T-helper 1 cell treated with Interleukin-12 subunit alpha and Interleukin-12 subunit beta and Interleukin-4 antibody, amounts not matched to agents 30 μg/mL and 1 μg/mL, for 36 hours (primary cell): ENCODE measurements around the gene DNAJC21.
A peak's percentile ranks its signal among the peaks of the same experiment; 100 is the strongest.
"Not testable (repeated sequence)": the region's sequence is repeated elsewhere in the genome, so short reads cannot be mapped to it uniquely, and the experiment has no call there.

ENCODE experiments used
- H3K27ac Mint-ChIP-seq: one replicate; pipeline ENCODE4 v1.8.0; 2021; ENCODE audit warnings: mild to moderate bottlenecking, mixed read lengths
- H3K27me3 Mint-ChIP-seq: one replicate; pipeline ENCODE4 v1.8.0; 2021; ENCODE audit warnings: low read depth, mixed read lengths
- H3K36me3 Mint-ChIP-seq: one replicate; pipeline ENCODE4 v1.8.0; 2021; ENCODE audit warnings: low read depth, mixed read lengths
- H3K4me1 Mint-ChIP-seq: one replicate; pipeline ENCODE4 v1.8.0; 2021; ENCODE audit warnings: low read depth, mixed read lengths
- H3K4me3 Mint-ChIP-seq: one replicate; pipeline ENCODE4 v1.8.0; 2021; ENCODE audit warnings: mild to moderate bottlenecking, moderate library complexity, mixed read lengths
- H3K9me3 Mint-ChIP-seq: one replicate; pipeline ENCODE4 v1.8.0; 2021; ENCODE audit warnings: mixed read lengths

DNAJC21 gene

GRCh38 chr5:34930462-34930844 lies 1.1 kb downstream of the DNAJC21 start:
- Mint-ChIP-seq H3K4me3 (peak overlapping the region; percentile 92), H3K9me3 (no peaks in the 10 kb centered on the region), H3K27me3 (no peaks in the 10 kb centered on the region), H3K4me1 (peaks cover 31% of the 10 kb centered on the region), H3K36me3 (peaks cover 24% of the 10 kb centered on the region), H3K27ac (peak overlapping the region; percentile 87)

DNA sequence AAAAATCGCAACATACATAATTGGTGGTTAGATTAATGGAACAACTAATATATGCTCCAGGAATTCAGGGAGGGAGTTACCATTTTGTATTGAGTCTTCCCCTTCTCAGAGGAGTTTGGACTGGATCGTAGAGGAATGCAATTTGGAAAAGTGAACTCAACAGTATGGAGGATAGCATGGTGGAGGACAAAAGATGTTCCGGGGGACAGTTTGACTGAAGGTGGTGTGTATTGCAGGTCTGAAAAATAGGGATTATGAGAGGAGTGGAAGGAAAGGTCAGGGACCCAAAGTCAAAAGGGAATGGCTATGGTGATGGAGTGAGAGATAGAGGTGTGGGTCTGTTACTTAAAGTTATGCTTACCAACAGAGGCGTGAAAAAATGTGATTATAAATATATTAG lies 1.5 kb downstream of the DNAJC21 start:
- Mint-ChIP-seq H3K4me3 (peak overlapping the region; percentile 92), H3K27me3 (no peaks in the 10 kb centered on the region), H3K4me1 (peaks cover 31% of the 10 kb centered on the region), H3K9me3 (no peaks in the 10 kb centered on the region), H3K27ac (peak overlapping the region; percentile 87), H3K36me3 (peaks cover 24% of the 10 kb centered on the region)

- Mint-ChIP-seq H3K9me3 (no peaks in the 10 kb centered on the region), H3K27me3 (no peaks in the 10 kb centered on the region), H3K4me1 (peaks cover 31% of the 10 kb centered on the region), H3K36me3 (peaks cover 25% of the 10 kb centered on the region), H3K27ac (no peak overlapping the region), H3K4me3 (no peak overlapping the region)
These were observed 3.6 kb downstream of the DNAJC21 start for GRCh38 chr5:34932947-34933346.

GRCh38 chr5:34941936-34942335 lies 12.6 kb downstream of the DNAJC21 start:
- peaks cover 37% of the 10 kb centered on the region for H3K36me3 Mint-ChIP-seq

GRCh38 chr5:34944044-34944443 lies 14.7 kb downstream of the DNAJC21 start:
- Mint-ChIP-seq H3K9me3 (no peaks in the 10 kb centered on the region), H3K4me1 (no peaks in the 10 kb centered on the region), H3K4me3 (no peak overlapping the region), H3K27me3 (no peaks in the 10 kb centered on the region), H3K36me3 (peaks cover 39% of the 10 kb centered on the region), H3K27ac (no peak overlapping the region)

More at GRCh38 chr5:34941936-34942335, 12.6 kb downstream of the DNAJC21 start:
- no peak overlapping the region for H3K27ac Mint-ChIP-seq
- H3K4me1 Mint-ChIP-seq, result peaks cover 4% of the 10 kb centered on the region
- H3K27me3 Mint-ChIP-seq, result no peaks in the 10 kb centered on the region
- H3K4me3 Mint-ChIP-seq, result no peak overlapping the region
- no peaks in the 10 kb centered on the region for H3K9me3 Mint-ChIP-seq

GRCh38 chr5:34944460-34945047 lies 15.2 kb downstream of the DNAJC21 start:
- no peaks in the 10 kb centered on the region for H3K27me3 Mint-ChIP-seq
- no peak overlapping the region for H3K4me3 Mint-ChIP-seq
- H3K9me3 Mint-ChIP-seq, result no peaks in the 10 kb centered on the region
- H3K4me1 Mint-ChIP-seq, result no peaks in the 10 kb centered on the region
- H3K27ac Mint-ChIP-seq, result no peak overlapping the region
- H3K36me3 Mint-ChIP-seq, result peaks cover 42% of the 10 kb centered on the region

DNA sequence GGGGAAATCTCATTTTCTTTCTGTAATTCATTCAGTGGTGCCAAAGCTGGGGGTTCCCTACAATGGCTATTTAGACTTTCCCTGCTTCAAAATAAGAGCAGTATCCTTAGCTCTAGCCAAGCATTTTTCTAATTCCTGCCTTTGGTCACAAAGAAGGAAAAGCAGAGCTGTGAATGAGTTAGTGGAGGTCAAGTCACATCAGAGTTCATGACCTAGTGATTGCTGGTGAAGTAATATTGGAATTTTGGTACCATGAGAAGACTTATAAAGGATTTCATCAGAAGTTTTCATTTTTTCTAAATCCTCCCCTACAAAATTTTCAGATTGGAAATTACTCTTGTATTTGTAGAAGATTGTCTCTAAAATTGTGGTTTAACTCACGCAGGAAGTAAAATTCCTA lies 28.0 kb downstream of the DNAJC21 start:
- Mint-ChIP-seq H3K27me3 (no peaks in the 10 kb centered on the region), H3K27ac (no peak overlapping the region)

DNA sequence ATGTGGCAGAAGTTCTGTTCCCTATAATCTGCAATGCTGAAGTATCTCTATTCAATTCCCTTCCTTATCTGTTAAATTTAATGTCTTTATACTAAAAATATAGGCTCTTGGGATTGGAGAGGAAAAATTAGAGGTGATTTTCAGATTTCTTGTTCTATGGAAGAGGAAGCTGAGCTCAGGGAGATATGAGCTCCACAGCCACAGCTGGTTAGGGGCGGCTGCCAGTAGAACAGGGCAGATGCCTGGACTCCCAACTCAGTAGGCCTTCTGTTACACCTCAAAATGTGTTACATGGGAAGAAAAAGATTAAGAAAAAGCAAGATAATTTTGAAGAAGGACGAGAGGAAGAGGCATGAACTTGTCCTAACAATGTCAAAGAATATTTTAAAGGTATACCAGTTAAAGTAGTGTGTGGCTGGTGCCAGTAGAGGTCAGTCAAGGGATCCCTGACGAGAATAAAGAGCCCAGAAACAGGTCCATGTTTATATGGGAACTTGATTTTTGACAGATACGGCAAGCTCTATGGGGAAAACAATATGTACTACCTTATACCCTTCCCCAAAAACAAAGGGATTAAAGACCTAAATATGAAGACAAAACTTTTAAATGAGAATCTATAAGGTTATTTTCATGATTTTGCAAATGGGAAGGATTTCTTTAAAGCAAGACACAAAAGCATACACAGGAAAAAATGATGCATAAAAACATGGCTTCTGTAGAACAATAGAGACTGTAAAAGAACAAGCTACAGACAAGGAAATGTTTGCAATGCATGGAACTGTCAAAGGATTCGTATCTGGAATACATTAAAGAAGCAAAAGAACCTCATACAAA lies 28.7 kb downstream of the DNAJC21 start:
- peaks cover 20% of the 10 kb centered on the region for H3K4me1 Mint-ChIP-seq
- H3K27me3 Mint-ChIP-seq, result no peaks in the 10 kb centered on the region
- H3K9me3 Mint-ChIP-seq, result no peaks in the 10 kb centered on the region
- no peak overlapping the region for H3K27ac Mint-ChIP-seq
- H3K4me3 Mint-ChIP-seq, result no peak overlapping the region
- H3K36me3 Mint-ChIP-seq, result peaks cover 19% of the 10 kb centered on the region

More for the DNA sequence above, 28.0 kb downstream of the DNAJC21 start:
- H3K36me3 Mint-ChIP-seq, result peaks cover 22% of the 10 kb centered on the region
- H3K4me1 Mint-ChIP-seq, result peaks cover 20% of the 10 kb centered on the region
- H3K9me3 Mint-ChIP-seq, result no peaks in the 10 kb centered on the region
- H3K4me3 Mint-ChIP-seq, result no peak overlapping the region

DNA sequence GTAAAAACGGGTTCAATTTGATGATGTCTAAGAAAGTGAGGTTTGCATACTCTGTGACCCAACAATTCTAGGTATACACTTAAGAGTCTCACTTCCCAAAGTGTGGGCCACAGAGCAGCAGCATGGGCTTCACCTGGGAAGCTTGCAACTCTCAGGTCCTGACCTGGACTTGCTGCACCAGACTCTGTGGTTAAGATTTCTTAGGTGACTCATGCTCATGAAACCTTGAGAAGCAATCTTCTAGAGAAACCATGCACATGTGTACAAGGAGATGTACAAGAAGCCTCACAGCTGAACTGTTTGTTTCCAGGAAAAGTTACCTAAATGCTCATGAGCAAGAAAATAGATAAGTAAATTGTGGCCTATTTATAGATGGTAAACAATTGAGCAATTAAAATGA lies 30.0 kb downstream of the DNAJC21 start:
- Mint-ChIP-seq H3K4me3 (no peak overlapping the region), H3K4me1 (peaks cover 20% of the 10 kb centered on the region), H3K9me3 (no peaks in the 10 kb centered on the region), H3K36me3 (peaks cover 16% of the 10 kb centered on the region), H3K27me3 (no peaks in the 10 kb centered on the region), H3K27ac (peak overlapping the region; percentile 27)

GRCh38 chr5:34967540-34967939 lies 38.2 kb downstream of the DNAJC21 start:
- H3K27me3 Mint-ChIP-seq, result no peaks in the 10 kb centered on the region
- peaks cover 13% of the 10 kb centered on the region for H3K36me3 Mint-ChIP-seq
- no peak overlapping the region for H3K27ac Mint-ChIP-seq
- peaks cover 16% of the 10 kb centered on the region for H3K9me3 Mint-ChIP-seq
- no peak overlapping the region for H3K4me3 Mint-ChIP-seq
- no peaks in the 10 kb centered on the region for H3K4me1 Mint-ChIP-seq

GRCh38 chr5:34968258-34968657 lies 38.9 kb downstream of the DNAJC21 start:
- H3K9me3 Mint-ChIP-seq, result peaks cover 16% of the 10 kb centered on the region

GRCh38 chr5:34970552-34970951 lies 41.2 kb downstream of the DNAJC21 start:
- Mint-ChIP-seq H3K4me3 (no peak overlapping the region), H3K27me3 (peaks cover under 1% of the 10 kb centered on the region), H3K9me3 (peaks cover 11% of the 10 kb centered on the region), H3K4me1 (no peaks in the 10 kb centered on the region), H3K27ac (no peak overlapping the region), H3K36me3 (peaks cover 11% of the 10 kb centered on the region)

More at GRCh38 chr5:34968258-34968657, 38.9 kb downstream of the DNAJC21 start:
- Mint-ChIP-seq H3K27ac (no peak overlapping the region), H3K27me3 (no peaks in the 10 kb centered on the region), H3K36me3 (peaks cover 13% of the 10 kb centered on the region), H3K4me1 (no peaks in the 10 kb centered on the region), H3K4me3 (no peak overlapping the region)

- H3K4me1 Mint-ChIP-seq, H3K27me3 Mint-ChIP-seq, H3K36me3 Mint-ChIP-seq, H3K4me3 Mint-ChIP-seq, H3K9me3 Mint-ChIP-seq, H3K27ac Mint-ChIP-seq: not testable (repeated sequence)
These were observed 42.3 kb downstream of the DNAJC21 start for GRCh38 chr5:34971655-34972054.

- H3K9me3 Mint-ChIP-seq, result no peaks in the 10 kb centered on the region
- no peaks in the 10 kb centered on the region for H3K4me1 Mint-ChIP-seq
- H3K4me3 Mint-ChIP-seq, result no peak overlapping the region
- H3K27ac Mint-ChIP-seq, result no peak overlapping the region
- peaks cover 4% of the 10 kb centered on the region for H3K27me3 Mint-ChIP-seq
- H3K36me3 Mint-ChIP-seq, result no peaks in the 10 kb centered on the region
These were observed 47.0 kb downstream of the DNAJC21 start for GRCh38 chr5:34976347-34976746.

DNA sequence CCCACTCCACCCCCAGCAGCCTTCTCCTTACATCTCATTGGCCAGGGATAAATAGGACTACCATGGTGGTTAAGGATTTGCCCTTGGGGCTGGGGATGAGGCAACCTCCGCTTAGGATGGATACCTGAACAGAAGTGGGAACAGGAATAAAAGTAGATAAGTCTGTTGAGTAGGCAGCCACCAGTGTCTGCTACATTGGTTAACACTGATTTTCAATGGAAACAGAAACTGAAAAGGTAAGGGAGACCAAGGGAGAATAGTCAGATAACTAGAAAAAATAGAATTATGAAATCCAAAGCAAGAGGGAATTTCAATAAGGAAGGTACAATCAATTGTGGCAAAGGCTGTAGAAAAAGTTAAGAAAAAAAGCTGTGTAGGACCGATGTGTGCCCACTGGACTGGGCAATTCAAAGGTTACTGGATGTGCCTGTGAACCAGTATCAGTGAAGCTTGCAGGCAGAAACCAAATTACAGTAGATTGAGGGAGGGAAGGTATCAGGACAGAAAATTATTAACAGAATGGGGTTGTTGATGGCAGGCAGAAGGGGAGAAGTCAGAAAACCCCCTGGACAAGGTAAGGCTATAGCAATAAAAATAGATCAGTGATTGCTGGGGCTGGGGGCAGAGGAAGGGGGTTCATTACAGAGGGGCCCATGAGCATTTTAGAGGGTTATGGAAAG lies 48.7 kb downstream of the DNAJC21 start:
- no peak overlapping the region for H3K4me3 Mint-ChIP-seq
- H3K36me3 Mint-ChIP-seq, result no peaks in the 10 kb centered on the region
- H3K9me3 Mint-ChIP-seq, result no peaks in the 10 kb centered on the region
- peaks cover 4% of the 10 kb centered on the region for H3K27me3 Mint-ChIP-seq
- H3K4me1 Mint-ChIP-seq, result no peaks in the 10 kb centered on the region
- H3K27ac Mint-ChIP-seq, result no peak overlapping the region
